ENCODE results near the gene ZC3H10.

ZC3H10 gene

GRCh38 chr12:56086608-56087007, 31.5 kb upstream of the ZC3H10 start:
- no peak for DNase-seq (ENCODE audit: low read depth)
- TF ChIP-seq, protein P1, sequence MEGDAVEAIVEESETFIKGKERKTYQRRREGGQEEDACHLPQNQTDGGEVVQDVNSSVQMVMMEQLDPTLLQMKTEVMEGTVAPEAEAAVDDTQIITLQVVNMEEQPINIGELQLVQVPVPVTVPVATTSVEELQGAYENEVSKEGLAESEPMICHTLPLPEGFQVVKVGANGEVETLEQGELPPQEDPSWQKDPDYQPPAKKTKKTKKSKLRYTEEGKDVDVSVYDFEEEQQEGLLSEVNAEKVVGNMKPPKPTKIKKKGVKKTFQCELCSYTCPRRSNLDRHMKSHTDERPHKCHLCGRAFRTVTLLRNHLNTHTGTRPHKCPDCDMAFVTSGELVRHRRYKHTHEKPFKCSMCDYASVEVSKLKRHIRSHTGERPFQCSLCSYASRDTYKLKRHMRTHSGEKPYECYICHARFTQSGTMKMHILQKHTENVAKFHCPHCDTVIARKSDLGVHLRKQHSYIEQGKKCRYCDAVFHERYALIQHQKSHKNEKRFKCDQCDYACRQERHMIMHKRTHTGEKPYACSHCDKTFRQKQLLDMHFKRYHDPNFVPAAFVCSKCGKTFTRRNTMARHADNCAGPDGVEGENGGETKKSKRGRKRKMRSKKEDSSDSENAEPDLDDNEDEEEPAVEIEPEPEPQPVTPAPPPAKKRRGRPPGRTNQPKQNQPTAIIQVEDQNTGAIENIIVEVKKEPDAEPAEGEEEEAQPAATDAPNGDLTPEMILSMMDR (conservative IDR thresholded peaks at IDR 0.05; ENCODE audit: low read length), result no peak
- no peak overlapping the region for H3K4me3 ChIP-seq (ENCODE audit: low read length)

- peak; percentile 3 for DNase-seq (ENCODE audit: low read depth)
- TF ChIP-seq, protein P1 (conservative IDR thresholded peaks at IDR 0.05; ENCODE audit: low read length), result no peak
These were observed 30.8 kb upstream of the ZC3H10 start for GRCh38 chr12:56087220-56087619.

GRCh38 chr12:56097738-56098137, 20.3 kb upstream of the ZC3H10 start:
- TF ChIP-seq, protein P1 (conservative IDR thresholded peaks at IDR 0.05; ENCODE audit: low read length), result no peak
- no peak overlapping the region for H3K4me3 ChIP-seq (ENCODE audit: low read length)
- no peak for DNase-seq (ENCODE audit: low read depth)

More at GRCh38 chr12:56087220-56087619, 30.8 kb upstream of the ZC3H10 start:
- H3K4me3 ChIP-seq (ENCODE audit: low read length), result no peak overlapping the region

- H3K4me3 ChIP-seq (ENCODE audit: low read length), result no peak overlapping the region
- TF ChIP-seq, protein P1 (conservative IDR thresholded peaks at IDR 0.05; ENCODE audit: low read length), result no peak
- no peak for DNase-seq (ENCODE audit: low read depth)
These were observed 19.5 kb upstream of the ZC3H10 start for GRCh38 chr12:56098592-56098991.

- TF ChIP-seq, protein P1 (conservative IDR thresholded peaks at IDR 0.05; ENCODE audit: low read length), result no peak
- DNase-seq (ENCODE audit: low read depth), result no peak
- H3K4me3 ChIP-seq (ENCODE audit: low read length), result no peak overlapping the region
These were observed 18.3 kb upstream of the ZC3H10 start for GRCh38 chr12:56099787-56100186.

DNA sequence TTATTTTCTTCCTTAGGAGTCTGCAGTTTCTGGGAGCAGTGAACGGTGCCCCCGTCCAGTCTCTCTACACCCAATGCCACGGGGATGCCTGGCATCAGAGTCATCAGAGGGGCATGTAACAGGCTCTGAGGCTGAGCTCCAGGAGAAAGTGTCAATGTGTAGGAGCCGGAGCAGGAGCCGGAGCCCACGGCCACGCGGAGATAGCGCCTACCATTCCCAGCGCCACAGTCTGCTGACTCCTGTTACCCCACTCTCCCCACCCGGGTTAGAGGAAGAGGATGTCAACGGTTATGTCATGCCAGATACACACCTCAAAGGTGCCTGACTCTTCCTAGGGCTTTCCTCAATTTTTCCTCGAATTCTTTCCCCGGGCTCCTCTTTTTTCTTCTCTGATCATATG, 17.0 kb upstream of the ZC3H10 start:
- DNase-seq (ENCODE audit: low read depth), result no peak
- no peak overlapping the region for H3K4me3 ChIP-seq (ENCODE audit: low read length)
- TF ChIP-seq, protein P1 (conservative IDR thresholded peaks at IDR 0.05; ENCODE audit: low read length), result no peak

DNA sequence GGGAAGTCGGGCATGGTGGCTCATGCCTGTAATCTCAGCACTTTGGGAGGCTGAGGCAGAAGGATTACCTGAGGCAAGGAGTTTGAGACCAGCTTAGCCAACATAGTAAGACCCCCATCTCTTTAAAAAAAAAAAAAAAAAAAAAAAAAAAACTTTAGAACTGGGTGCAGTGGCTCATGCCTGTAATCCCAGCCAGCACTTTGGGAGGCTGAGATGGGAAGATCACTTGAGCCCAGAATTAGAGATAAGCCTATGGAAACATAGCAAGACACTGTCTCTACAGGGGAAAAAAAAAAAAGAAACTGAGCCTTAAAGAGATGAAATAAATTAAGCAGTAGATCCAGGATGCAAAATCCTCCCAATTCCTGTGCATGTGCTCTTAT, 15.4 kb upstream of the ZC3H10 start:
- TF ChIP-seq, protein P1 (conservative IDR thresholded peaks at IDR 0.05; ENCODE audit: low read length), result no peak
- DNase-seq (ENCODE audit: low read depth), result no peak
- H3K4me3 ChIP-seq (ENCODE audit: low read length), result no peak overlapping the region

Data from AG10803 (cell line).